Stimulated activated CD8-positive, alpha-beta memory T cell treated with anti-CD3 and anti-CD28 coated beads, Interleukin-2, amount 100 ng/mL, for 48 hours (primary cell): ENCODE data around the gene KCNA3.
A peak's percentile ranks its signal among the peaks of the same experiment; 100 is the strongest.

Experiments
- DNase-seq, 2 donors: peaks; one replicate each; pipeline ENCODE4 v3.0.0-alpha.2; 2020; ENCODE audit warnings: low read depth in 2 of 2

KCNA3 gene

DNA sequence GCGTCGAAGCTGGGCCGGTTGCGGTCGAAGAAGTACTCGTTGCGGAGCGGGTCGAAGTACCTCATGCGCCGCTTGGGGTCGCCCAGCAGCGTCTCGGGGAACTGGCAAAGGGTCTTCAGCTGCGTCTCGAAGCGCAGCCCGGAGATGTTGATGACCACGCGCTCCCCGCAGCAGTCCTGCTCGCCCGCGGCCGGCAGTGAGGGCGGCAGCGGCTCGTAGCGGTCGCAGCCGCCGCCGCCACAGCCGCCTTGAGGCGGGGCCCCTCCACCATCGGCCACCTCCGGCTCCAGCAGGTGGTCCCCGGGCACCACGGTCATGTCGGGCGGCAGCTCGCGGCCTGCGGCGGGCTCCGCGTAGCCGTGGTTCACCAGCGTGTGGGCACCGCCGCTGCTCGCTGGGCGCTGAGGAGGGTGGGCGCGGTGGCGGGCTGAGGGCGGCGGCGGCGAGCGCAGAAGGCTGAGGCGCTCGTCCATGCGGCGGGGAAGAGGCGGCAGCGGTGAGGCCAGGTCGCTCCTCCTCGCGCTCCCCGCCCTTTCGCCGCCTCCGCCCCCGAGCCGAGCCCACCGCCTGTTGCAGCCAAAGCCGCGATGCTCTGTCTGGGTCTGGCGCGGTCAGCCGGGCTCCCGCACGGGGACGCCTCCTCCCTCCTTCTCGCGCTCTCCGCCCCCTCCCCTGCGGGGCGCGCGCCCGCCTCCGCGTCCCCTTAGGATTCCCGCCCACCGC, at the start of gene KCNA3:
TSS of gene KCNA3 (minus strand) at position 604 of the 723 bp plus-strand sequence. CDS start at position 473, 131 bp downstream.
- peak; percentile 51 to 54 for DNase-seq

DNA sequence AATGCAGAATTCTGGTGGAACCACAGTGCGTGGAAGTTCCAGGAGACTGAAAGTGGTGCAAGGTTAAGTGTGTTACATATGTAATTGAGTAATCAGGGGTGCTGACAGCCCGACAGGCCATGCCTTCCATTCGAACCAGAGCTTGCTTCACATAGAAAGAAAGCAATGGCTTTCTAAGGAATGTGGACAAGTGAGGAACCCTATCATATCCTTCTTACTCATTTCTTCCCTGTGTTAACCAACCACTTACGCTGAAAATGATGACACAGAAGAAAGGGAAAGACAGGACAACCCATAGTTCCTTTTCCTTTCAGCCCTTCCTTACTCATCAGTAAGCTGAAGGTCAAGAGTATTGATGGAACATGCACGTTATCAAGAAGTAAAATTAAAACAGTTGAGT, 48.1 kb upstream of the KCNA3 start:
- DNase-seq, result no peak

DNA sequence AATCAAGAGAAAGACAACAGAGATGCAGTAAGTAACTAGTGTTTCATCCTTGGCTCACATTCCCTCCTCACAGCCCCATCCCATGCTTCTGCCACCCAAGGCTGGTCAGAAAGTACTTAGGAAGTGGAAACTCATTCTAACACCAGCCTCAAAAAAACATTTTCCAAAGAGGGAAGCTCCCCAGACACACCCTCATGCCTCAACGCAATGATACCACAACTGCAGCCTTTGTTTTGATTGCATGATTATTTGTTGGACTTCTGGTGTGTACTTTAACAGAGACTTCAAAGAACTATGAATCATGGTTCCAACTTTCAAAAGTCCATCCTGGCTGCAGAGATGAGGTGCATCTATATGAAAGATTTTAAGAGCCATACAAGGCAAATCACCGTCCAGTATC, 45.2 kb upstream of the KCNA3 start:
- DNase-seq, result no peak

DNA sequence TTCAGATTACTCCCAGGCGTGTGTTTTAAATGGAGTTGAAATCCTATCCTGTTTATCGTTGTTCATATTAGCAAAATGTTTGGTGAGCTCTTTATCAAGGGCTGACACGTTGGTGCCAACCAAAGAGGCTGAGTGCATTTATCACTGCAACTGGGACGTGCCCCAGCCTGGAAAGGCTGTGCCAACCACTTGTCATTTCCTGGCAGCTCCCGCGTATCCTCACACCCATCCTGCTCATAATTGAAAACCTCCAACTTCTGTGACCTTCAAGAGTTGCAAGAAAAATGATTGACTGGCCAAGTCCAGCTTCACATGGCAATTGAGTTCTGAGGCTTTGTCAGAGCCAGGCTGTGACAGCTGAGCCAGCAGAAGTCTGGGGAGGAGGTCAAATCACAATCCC, 43.7 kb upstream of the KCNA3 start:
- DNase-seq, result no peak

DNA sequence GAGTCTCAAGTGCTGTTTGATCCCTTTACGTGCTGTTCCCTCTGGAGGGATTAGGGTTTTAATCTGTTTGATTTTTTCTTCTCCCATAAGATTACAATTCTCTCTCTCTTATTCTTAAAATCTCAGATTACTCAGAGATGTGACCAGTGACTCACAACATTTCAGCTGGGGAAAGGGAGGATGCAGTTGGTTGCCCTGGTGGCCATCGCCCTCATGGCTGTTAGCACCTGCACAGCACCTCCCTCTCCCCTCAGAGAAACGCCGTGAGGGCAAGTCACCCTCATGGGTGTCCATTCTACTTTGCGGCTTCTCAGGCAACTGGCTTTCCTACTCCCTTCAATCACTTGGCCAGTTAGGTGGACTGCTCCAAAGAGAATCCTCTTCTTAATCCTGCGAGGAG, 42.4 kb upstream of the KCNA3 start:
- no peak for DNase-seq

DNA sequence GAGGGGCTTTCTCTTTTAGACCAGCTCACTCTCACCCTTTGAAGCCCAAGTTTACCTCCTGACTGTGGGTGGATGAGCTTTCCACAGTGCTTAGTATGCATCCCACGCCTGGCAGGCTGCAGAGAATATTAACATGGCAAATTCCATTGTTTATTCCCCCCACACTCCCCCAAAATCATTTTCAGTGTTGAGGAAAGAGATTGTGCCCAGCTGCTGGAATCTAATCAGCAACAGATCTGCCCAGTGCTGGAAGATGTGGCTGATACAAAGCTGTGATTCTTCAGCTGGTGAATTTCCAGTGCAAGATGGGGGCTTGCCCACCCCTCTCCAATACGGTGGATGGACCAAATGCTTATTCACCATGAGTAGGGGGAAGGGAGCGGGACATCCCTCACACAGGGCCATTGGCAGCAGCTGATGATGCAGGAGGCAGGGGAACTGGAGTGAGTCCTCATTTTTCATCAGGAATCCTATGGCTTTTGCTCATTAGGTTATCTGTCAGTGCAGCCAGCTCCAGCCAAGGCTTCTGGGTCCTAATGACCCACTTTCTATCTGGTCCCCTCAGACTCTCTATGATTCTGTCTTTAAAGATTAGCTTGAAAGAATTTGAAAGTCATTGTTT, 39.7 kb upstream of the KCNA3 start:
- no peak for DNase-seq

DNA sequence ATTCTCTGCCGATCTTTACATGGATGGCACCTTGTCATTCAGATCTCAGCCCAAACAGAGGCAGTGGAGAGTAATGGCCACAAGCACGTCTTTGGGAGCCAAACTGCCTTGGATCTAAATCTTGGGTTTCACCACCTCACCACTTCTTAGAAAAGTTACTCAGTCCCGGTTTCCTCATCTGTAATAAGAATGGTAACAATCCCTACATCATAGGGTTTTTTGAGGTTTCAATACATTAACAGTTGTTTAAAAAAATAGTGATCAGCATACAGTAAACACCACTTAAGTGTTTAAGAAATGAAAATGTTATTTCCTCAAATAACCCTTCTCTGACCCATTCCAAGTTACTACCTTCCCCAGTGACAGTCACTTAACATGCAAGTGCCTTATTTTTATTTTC, 38.5 kb upstream of the KCNA3 start:
- DNase-seq, result no peak

DNA sequence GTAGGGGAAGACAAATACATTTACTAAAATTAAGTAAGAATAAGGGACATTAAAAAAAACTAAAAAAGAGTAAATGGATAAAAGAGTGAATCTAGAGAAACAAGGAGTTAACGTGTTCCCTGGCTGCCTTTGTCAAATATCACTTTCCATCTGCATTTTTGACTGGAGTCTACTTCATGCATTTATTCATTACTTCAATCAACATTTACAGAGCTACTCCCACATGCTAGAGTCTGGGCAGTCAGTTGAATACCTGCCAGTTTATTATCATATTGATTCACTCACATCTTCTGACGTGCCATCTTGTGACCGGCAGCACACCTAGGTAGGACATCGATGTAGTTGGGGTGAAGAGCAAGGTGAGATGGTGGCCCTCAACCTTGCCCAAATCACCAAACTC, 35.6 kb upstream of the KCNA3 start:
- no peak for DNase-seq

DNA sequence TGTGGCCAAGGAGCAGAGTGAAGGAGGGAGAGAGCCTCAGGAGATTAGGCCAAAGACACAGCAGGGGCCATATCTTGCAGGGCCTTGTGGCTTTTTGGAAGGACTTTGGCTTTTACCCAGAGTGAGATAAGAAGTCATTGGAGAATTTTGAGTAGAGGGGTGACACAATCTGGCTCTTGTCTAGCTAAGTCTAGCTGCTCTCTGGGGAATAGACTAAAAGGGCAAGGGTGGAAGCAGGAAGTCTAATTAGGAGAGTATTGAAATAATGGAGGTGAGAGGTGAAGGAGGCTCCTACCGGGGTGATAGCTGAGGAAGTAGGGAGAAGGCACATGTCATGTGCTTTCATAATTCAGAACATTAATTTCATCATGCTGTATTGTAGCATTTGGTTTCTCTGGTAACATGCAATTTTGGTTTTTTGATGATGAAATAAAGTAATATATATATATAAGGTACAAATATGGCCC, 34.3 kb upstream of the KCNA3 start:
- no peak for DNase-seq

DNA sequence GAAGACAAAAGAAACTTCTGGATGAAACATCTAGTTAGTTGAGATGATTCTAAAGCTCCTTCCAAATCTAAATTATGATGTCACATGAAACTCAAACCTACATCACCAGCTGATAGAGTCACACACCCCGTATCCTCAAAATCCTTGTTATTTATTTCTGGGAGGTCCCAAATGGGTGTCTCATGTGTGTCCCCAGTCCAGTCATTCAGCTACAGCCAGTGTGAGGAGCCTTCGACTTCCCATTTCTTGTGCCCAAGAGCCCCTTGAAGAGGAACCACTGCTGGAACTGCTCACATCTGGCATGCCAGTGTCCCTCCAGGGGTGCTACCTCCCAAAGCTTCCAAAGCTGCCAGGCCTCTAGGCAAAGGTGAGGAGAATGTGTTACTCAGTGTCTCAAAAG, 32.5 kb upstream of the KCNA3 start:
- no peak for DNase-seq

DNA sequence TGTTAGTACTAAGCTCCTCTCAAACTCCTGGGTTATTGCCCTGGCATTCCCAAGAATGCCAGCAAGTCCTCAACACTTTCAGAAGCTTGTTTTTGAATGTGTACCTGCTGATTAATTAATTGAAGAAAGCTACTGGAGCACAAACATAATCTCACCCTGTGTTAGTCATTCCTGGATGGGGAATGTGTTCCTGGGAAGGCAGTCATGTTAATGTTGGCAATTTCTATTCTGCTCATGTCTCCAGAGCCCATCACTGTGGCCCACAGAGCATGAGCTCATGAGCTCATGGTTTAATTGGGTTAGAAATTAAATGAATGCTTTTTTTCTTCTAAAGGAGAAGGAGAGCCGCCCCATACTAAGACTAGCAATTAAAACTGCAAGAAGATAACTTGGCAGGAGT, 31.9 kb upstream of the KCNA3 start:
- DNase-seq, result no peak

DNA sequence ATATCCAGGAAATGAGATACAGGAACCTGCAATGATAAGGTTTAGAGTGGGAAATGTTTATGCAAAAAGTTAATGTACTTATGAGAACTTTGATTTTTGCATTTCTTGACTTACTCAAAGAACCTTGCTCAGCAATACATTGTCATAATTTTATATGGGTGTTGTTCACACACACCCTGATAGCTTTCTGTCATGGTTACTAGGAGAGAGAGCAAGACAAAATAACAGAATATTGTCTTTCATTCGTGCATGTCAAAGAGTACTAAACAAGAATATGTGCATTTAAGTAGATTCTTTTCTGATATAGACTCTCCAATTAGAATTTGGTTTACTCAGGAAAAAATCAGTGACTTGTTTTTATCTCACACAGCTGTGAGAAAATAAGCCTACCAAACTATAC, 27.5 kb upstream of the KCNA3 start:
- DNase-seq, result no peak

DNA sequence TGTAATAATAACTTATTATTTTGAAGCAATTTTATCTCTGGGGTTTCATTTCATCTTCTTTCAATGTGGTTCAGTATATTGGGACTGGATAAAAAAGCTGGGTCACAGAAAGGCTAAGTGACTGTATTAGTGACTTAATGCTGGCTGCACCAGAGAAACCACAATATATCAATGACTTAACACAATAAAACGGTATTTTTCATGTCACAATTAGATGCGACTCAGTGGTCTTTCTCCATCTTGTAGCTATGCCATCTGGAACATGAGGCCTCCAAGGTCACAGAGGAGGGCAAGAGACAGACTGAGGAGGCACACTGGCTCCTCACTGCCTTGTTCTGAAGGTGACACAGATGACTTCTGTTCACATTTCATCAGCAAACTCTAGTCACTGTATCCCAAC, 26.0 kb upstream of the KCNA3 start:
- DNase-seq, result no peak

DNA sequence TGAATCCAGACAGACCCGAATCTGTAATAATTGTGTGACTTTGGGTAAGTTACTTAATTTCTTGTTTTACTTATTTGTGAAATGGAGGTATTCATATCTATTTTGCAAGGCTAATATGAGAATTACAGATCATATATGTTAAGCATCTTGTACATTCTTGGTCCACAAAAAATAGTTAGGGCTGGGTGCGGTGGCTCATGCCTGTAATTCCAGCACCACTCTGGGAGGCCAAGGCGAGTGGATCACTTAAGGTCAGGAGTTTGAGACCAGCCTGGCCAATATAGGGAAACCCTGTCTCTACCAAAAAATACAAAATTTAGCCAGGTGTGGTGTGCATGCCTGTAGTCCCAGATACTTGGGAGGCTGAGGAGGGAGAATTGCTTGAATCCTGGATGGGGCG, 22.9 kb upstream of the KCNA3 start:
- no peak for DNase-seq

DNA sequence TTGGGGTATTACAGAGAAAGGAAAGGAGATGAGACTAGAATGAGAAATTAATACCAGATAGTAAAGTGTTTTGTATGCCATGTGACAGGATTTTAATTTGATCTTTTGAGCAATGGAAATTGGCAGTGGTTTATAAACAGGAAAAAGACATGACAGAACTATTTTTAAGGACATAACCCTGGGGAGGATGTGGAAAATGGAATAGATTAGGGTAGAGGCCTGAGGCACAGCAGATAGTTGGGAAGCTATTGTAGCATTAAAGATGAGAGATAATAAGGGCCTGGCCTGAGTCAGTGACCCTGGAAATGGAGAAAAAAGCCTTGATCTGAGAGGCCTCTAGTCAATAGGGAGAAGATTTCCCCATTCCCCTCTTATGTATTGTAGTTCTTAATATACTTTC, 22.1 kb upstream of the KCNA3 start:
- no peak for DNase-seq

DNA sequence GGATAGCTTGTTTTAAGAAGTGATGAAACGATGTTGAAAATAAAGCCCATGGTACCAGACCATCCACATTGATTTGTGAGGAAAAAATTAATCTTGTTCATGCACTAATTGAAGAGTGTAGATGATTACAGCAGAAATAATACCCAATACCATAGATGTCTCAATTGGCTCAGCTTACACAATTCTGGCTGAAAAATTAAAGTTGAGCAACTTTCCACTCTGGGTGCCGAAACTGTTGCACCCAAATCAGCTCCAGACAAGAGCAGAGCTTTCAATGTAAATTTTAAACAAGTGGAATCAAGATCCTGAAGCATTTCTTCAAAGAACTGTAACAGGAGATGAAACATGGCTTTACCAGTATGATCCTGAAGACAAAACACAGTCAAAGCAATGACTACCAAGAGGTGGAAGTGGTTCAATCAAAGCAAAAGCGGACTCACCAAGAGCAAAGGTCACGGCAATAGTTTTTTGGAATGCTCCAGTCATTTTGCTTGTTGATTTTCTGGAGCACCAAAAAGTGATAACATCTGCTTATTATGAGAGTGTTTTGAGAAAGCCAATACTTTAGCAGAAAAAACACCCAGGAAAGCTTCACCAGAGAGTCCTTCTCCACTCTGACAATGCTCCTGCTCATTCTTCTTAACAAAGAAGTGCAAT, 16.1 kb upstream of the KCNA3 start:
- DNase-seq, result no peak

DNA sequence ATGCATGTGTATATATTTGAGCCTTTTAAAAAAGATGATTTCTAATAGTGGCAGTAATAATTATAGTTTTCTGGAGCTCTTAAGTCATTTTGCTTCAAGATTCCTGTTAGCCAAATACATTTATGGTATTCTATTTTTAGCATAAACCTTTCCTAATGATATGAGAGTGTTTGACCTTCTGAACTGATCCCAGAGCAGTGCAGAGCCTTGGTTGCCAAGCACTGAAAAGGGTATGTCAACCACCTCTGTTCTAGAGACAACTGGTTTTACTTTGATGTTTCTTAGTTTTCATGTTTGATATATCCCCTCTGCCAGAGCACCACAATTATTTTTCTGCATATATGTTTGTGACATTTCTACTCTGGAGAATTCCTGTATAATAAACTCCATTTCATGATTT, 15.1 kb upstream of the KCNA3 start:
- no peak for DNase-seq

DNA sequence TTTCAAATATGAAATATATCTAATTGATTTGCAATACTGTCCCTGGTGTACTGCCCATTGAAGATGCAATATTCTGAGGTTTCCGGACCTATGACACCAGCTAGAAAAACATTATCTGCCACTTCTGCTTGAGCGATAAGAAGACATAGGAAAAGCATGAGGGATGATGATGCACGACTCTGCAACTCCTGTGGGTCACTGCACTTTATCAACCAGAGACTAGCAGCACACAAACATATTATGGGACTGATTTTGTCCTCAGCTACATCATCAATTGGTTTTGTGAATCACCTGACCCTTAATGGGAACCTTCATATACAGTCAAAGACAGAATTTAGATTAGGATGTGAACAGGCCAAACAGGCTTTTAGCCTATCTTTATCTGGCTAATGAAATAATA, 13.8 kb upstream of the KCNA3 start:
- no peak for DNase-seq

DNA sequence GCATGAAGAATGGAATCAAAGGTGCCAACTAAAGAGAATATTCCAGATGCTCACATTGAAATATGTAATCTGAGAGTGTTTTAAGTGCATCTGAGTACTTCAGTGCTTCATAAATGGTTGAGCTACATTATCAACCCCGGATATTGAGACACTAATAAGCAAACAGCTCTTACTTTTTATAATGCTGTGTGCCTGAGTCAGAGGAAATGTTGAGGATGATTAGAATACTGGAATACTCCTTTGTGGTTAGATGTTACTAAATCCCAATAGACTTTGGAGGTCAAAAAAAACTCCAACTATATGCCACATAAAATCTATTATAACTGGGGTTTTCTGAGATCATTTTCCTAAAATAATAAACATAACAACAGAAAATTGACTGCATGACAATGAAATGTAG, 12.5 kb upstream of the KCNA3 start:
- no peak for DNase-seq

DNA sequence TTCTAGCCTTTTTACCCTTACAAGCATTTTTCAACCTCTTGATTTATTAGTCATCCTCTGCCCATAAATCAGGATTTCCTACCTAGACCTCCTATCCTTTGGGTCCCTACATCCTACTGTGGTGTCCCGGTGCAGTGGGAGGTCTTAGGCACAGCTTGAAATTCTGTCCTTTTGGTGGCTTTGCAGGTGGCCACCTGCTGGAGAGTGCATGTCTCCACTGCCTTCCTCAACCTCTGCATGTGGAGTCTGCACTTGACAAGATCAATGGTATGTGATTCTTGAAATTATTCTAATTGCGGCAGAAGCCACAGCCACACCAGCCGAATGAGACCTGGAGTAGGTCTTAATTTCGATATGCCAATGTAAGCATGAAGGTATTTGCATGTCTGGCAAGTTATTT, 11.4 kb upstream of the KCNA3 start:
- no peak for DNase-seq

DNA sequence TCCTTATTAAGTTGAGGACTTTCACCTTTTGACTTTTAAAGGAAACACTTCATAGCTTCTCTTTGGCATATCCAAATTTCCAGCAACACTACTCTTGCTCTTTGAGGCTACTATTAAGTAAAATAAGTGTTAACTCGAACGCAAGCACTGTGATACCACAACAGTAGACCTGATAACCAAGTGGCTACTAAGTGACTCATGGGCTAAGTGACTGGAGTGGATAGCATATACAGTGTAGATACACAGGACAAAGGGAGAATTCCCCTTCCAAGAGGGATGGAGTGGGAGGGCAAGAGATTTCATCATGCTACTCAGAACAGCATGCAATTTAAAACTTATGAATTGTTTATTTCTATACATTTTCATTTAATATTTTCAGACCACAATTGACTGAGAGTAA, 9.8 kb upstream of the KCNA3 start:
- DNase-seq, result no peak

DNA sequence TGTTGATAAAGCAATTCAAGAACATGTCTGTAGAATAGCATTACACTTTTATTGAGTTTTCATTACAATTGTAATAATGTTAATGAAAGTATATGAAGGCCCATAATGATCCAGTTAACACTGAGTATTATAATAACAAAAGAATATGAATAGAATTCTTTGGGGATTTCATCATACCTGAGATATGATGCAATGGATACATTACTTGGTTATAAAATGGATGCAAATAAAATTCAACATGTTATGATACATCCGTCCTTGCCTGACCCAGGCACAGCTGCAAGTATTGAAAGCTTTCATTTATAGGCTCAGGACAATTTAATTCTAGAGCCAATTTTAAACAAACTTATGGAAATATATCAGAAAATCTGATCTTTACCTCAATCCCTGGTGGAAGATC, 8.2 kb upstream of the KCNA3 start:
- DNase-seq, result no peak

DNA sequence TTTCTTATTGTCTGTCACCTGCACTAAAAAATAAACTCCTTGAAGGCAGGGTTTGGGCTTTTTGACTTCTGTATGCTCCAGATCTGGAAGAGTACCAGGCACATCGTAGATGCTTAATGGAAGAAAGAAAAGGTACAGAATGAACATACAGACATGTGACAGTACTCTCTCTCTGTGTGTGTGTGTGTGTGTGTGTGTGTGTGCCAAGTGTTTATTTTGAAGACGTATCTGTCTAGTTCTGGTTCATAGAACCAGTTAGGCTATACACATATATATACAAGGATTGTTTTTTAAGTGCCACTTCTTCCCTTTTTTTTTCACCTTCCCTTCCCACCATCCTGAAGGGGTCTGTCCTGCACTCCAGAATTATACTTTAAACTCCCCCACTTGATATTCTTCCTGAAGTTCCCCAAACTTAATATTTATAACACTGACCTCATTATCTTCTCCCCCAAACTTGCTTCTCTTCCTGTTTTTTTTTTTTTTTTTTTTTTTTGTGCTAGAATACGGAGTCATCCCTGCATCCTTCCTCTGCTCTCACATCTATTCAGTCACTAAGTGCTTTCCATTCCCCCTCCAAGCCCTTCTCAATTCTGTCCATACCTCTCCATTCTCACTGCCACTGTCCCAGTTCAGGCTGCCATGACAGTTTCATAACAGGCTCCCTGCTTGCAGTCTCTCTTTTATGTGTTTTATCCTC, 5.4 kb upstream of the KCNA3 start:
- no peak for DNase-seq
